HepG2 (cell line): Measurements from ENCODE around the gene TXNRD2. TPM values are rescaled to one million over a fixed set of nuclear protein-coding genes. Genes with fewer than 3 reads are reported as not detected.

Experiments
- ARID2 ChIP-seq: sonication (generic); formaldehyde crosslinking; IDR thresholded peaks from 2 replicates; pipeline ENCODE4 v1.8.1; 2022; ENCODE audit warnings: mild to moderate bottlenecking, missing genetic modification reagents, borderline replicate concordance
- BRF2 ChIP-seq: sonication (generic); formaldehyde crosslinking; IDR thresholded peaks from 2 replicates; pipeline ENCODE4 v1.8.1; 2022; ENCODE audit warnings: mild to moderate bottlenecking, missing genetic modification reagents
- ETV5 ChIP-seq: IDR thresholded peaks from 2 replicates; pipeline ENCODE4 v1.6.1; 2018; ENCODE audit warnings: missing biosample characterization, missing genetic modification reagents, inconsistent platforms, borderline replicate concordance
- HDAC6 ChIP-seq: fragments of 200-600 bp; sonication (generic); IDR thresholded peaks from 2 replicates; pipeline ENCODE4 v1.7.0; 2017; ENCODE audit warnings: mild to moderate bottlenecking, antibody characterized with exemption, low read length, low read depth
- SIN3A ChIP-seq: IDR thresholded peaks from 2 replicates; pipeline ENCODE4 v1.6.1; 2011; ENCODE audit warnings: low read depth, mild to moderate bottlenecking, control low read depth, low read length, borderline replicate concordance
- SP4 ChIP-seq: sonication (generic); formaldehyde crosslinking; IDR thresholded peaks from 2 replicates; pipeline ENCODE4 v1.8.1; 2023; ENCODE audit warnings: mild to moderate bottlenecking, missing genetic modification reagents
- XBP1 ChIP-seq: sonication (generic); formaldehyde crosslinking; IDR thresholded peaks from 2 replicates; pipeline ENCODE4 v1.5.0; 2020; ENCODE audit warnings: missing genetic modification reagents
- XRCC5 ChIP-seq: fragments of 200-400 bp; formaldehyde crosslinking; optimal IDR thresholded peaks from 2 replicates; pipeline ENCODE3; 2017; ENCODE audit warnings: mild to moderate bottlenecking, low read length
- ZHX2 ChIP-seq, 2 experiments: sonication (generic) in 1 of 2; formaldehyde crosslinking in 1 of 2; IDR thresholded peaks; 2 replicates each; pipeline versions ENCODE4 v1.6.1 to v1.9.0; 2014 to 2022; ENCODE audit warnings: antibody characterized with exemption in 1 of 2, borderline replicate concordance in 1 of 2, inconsistent platforms in 1 of 2, low read depth in 1 of 2, missing genetic modification reagents in 1 of 2
- ZMAT3 ChIP-seq: sonication (generic); formaldehyde crosslinking; conservative IDR thresholded peaks from 2 replicates; pipeline ENCODE4 v1.7.0; 2021; ENCODE audit warnings: missing genetic modification reagents
- ZNF256 ChIP-seq: sonication (generic); formaldehyde crosslinking; conservative IDR thresholded peaks from 2 replicates; pipeline ENCODE4 v1.4.0; 2020; ENCODE audit warnings: missing genetic modification reagents
- ZNF446 ChIP-seq: sonication (generic); formaldehyde crosslinking; IDR thresholded peaks from 2 replicates; pipeline ENCODE4 v1.5.0; 2020; ENCODE audit warnings: mild to moderate bottlenecking, missing genetic modification reagents
- ZNF597 ChIP-seq: sonication (generic); formaldehyde crosslinking; IDR thresholded peaks from 2 replicates; pipeline ENCODE4 v1.5.0; 2020; ENCODE audit warnings: missing genetic modification reagents
- ZNF7 ChIP-seq: IDR thresholded peaks from 2 replicates; pipeline ENCODE4 v1.6.1; 2016; ENCODE audit warnings: missing biosample characterization, missing genetic modification reagents
- ZNF841 ChIP-seq: sonication (generic); formaldehyde crosslinking; IDR thresholded peaks from 2 replicates; pipeline ENCODE4 v1.8.1; 2023; ENCODE audit warnings: missing genetic modification reagents, borderline replicate concordance
- polyA plus RNA-seq, 8 experiments: library from polyadenylated mRNA; depleted of rRNA in 3 of 8; stranded (reverse) in 7 of 8; unstranded in 1 of 8; fragments of >200 nt; fragmentation: Illumina TruSeq in 4 of 8; extraction: Trizol in 4 of 8; gene quantifications; 2 replicates each; pipeline versions ENCODE4 v1.2.1 to v1.2.3, GENCODE V29; 2011 to 2016; ENCODE audit warnings: low read depth in 4 of 8, missing spikeins in 1 of 8, mixed read lengths in 1 of 8; ENCODE audit not compliant: insufficient read depth in 1 of 8
- total RNA-seq, 5 experiments: library from RNA; depleted of rRNA; stranded (reverse); fragments of >200 nt; fragmentation: Illumina TruSeq; extraction: Trizol; gene quantifications; 2 replicates each; pipeline ENCODE4 v1.2.3, GENCODE V29; 2016; ENCODE audit warnings: low read depth in 1 of 5
- TF ChIP-seq, protein P1 (sequence below): sonication (generic); formaldehyde crosslinking; IDR thresholded peaks from 2 replicates; pipeline ENCODE4 v1.4.0; 2020; ENCODE audit warnings: missing genetic modification reagents
- TF ChIP-seq, protein P2 (sequence below): IDR thresholded peaks from 2 replicates; pipeline ENCODE4 v1.6.1; 2016; ENCODE audit warnings: low read depth, control low read depth
- TF ChIP-seq, protein P3 (sequence below): sonication (generic); formaldehyde crosslinking; IDR thresholded peaks from 2 replicates; pipeline ENCODE4 v1.4.0; 2020; ENCODE audit warnings: mild to moderate bottlenecking, missing genetic modification reagents

TXNRD2 gene
- total and polyA plus RNA-seq, 2 of the 13 experiments (the other 11 are each of a cell fraction or from before 2014, with no cell fraction given) = 17.5 to 18.6 TPM

DNA sequence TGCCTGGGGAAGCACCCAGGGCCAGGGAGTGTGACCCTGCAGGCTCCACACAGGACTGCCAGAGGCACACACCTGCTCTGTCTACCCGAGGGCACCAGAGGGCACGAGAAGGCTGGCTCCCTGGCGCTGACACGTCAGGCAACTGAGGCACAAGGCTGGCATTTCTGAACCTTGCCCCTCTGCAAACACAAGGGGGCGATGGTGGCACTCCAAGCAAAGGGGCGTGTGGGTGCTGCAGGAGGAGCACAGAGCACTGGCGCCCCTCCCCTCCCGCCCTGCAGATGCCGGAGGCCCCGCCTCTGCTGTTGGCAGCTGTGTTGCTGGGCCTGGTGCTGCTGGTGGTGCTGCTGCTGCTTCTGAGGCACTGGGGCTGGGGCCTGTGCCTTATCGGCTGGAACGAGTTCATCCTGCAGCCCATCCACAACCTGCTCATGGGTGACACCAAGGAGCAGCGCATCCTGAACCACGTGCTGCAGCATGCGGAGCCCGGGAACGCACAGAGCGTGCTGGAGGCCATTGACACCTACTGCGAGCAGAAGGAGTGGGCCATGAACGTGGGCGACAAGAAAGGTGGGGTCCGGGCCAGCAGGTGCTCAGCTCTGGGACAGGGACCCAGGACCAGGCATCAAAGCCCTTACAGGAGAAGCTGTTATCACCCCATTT, 20.8 kb upstream of the TXNRD2 start (continued):
- TF ChIP-seq ZHX2 (IDR thresholded peaks at IDR 0.05; ENCODE audit: low read depth) (no peak), ZHX2 (CRISPR knock-in tag; IDR thresholded peaks at IDR 0.05; ENCODE audit: borderline replicate concordance) (no peak), ZNF597 (CRISPR knock-in tag) (0 out of 2 replicates have a peak, but pooled peaks have one; percentile 78), XRCC5 (peak; percentile 41), ZNF446 (CRISPR knock-in tag) (no peak), ZNF7 (no peak), XBP1 (CRISPR knock-in tag) (no peak), SIN3A (peak; percentile 42; the same call in 1 of the 2 replicates), ZNF841 (no peak), ZNF256 (CRISPR knock-in tag) (no peak), ETV5 (CRISPR knock-in tag) (0 out of 2 replicates have a peak, but pooled peaks have one; percentile 6), ZMAT3 (CRISPR knock-in tag) (0 out of 2 replicates have a peak, but pooled peaks have one; percentile 55), ARID2 (CRISPR knock-in tag) (no peak), BRF2 (CRISPR knock-in tag) (no peak), HDAC6 (no peak), SP4 (CRISPR knock-in tag) (no peak)
- TF ChIP-seq, protein P1, sequence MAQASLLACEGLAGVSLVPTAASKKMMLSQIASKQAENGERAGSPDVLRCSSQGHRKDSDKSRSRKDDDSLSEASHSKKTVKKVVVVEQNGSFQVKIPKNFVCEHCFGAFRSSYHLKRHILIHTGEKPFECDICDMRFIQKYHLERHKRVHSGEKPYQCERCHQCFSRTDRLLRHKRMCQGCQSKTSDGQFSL (CRISPR knock-in tag) = no peak
- TF ChIP-seq, protein P2, sequence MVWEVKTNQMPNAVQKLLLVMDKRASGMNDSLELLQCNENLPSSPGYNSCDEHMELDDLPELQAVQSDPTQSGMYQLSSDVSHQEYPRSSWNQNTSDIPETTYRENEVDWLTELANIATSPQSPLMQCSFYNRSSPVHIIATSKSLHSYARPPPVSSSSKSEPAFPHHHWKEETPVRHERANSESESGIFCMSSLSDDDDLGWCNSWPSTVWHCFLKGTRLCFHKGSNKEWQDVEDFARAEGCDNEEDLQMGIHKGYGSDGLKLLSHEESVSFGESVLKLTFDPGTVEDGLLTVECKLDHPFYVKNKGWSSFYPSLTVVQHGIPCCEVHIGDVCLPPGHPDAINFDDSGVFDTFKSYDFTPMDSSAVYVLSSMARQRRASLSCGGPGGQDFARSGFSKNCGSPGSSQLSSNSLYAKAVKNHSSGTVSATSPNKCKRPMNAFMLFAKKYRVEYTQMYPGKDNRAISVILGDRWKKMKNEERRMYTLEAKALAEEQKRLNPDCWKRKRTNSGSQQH (CRISPR knock-in tag) = no peak
- TF ChIP-seq, protein P3, sequence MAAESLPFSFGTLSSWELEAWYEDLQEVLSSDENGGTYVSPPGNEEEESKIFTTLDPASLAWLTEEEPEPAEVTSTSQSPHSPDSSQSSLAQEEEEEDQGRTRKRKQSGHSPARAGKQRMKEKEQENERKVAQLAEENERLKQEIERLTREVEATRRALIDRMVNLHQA (CRISPR knock-in tag) = no peak
